Fibroblast of the aortic adventitia (primary cell): ENCODE results near the gene ADAT2. TPM values are rescaled to one million over a fixed set of nuclear protein-coding genes. Genes with fewer than 3 reads are reported as not detected.

Experiments used
- DNase-seq: peaks from one replicate; pipeline ENCODE4 v3.0.0-alpha.2; 2010; ENCODE audit warnings: low read depth
- H3K4me3 ChIP-seq: 2 replicates; pipeline ENCODE4 v1.5.1; 2011; ENCODE audit warnings: low read depth, mild to moderate bottlenecking, control low read depth, low read length, moderate library complexity
- CTCF ChIP-seq: IDR thresholded peaks from 2 replicates; pipeline ENCODE4 v1.5.1; 2011; ENCODE audit warnings: mild to moderate bottlenecking, low read length, control low read depth, inconsistent platforms; ENCODE audit not compliant: insufficient read depth
- total RNA-seq: library from RNA; depleted of rRNA; stranded (reverse); fragments of >200 nt; gene quantifications from 2 replicates; pipeline ENCODE4 v1.2.3, GENCODE V29; 2012; ENCODE audit warnings: low replicate concordance

ADAT2 gene
- total RNA-seq, 1 donor = 7.1 TPM

GRCh38 chr6:143399176-143399575, 51.3 kb downstream of the ADAT2 start:
- no peak for DNase-seq

GRCh38 chr6:143397227-143398222, 53.0 kb downstream of the ADAT2 start:
- H3K4me3 ChIP-seq = no peak overlapping the region
- peak; percentile 66 for DNase-seq
- TF ChIP-seq CTCF = no peak

More at GRCh38 chr6:143399176-143399575, 51.3 kb downstream of the ADAT2 start:
- no peak overlapping the region for H3K4me3 ChIP-seq
- TF ChIP-seq CTCF = no peak

GRCh38 chr6:143396497-143397226, 53.8 kb downstream of the ADAT2 start:
- no peak for TF ChIP-seq CTCF
- no peak for DNase-seq
- H3K4me3 ChIP-seq = no peak overlapping the region

- TF ChIP-seq CTCF = no peak
- H3K4me3 ChIP-seq = no peak overlapping the region
- no peak for DNase-seq
Measured at GRCh38 chr6:143395699-143396098, 54.8 kb downstream of the ADAT2 start.

- no peak overlapping the region for H3K4me3 ChIP-seq
- TF ChIP-seq CTCF = no peak
- peak; percentile 31 for DNase-seq
Measured at GRCh38 chr6:143394389-143394788, 56.1 kb downstream of the ADAT2 start.

- no peak overlapping the region for H3K4me3 ChIP-seq
- TF ChIP-seq CTCF = no peak
- no peak for DNase-seq
Measured at GRCh38 chr6:143390278-143390677, 60.2 kb downstream of the ADAT2 start.
